Caco-2 (cell line): Measurements from ENCODE around the gene GOLGA6C. TPM values are rescaled to one million over a fixed set of nuclear protein-coding genes. Genes with fewer than 3 reads are reported as not detected.
A peak's percentile ranks its signal among the peaks of the same experiment; 100 is the strongest.
"Not testable (repeated sequence)": the region's sequence is repeated elsewhere in the genome, so short reads cannot be mapped to it uniquely, and the experiment has no call there.

ENCODE experiments used
- BruUV-seq: library from RNA; stranded (reverse); fragments of 400-500 nt; replicated peaks from 2 replicates; lab custom pipeline; 2021; lab: Mats Ljungman, UMichigan
- CTCF ChIA-PET: fragments of 300-600 bp; sonication (Branson Sonifier 250); formaldehyde crosslinking; loops from one replicate; lab custom pipeline; 2022; ENCODE audit warnings: antibody characterized with exemption; lab: Charles Lee
- POLR2A ChIA-PET: fragments of 300-600 bp; sonication (Branson Sonifier 250); formaldehyde crosslinking; loops from one replicate; lab custom pipeline; 2022; ENCODE audit warnings: antibody characterized with exemption; lab: Charles Lee
- DNase-seq, 2 experiments: peaks; one replicate each; pipeline versions ENCODE4 v3.0.0 to v3.0.0-alpha.2; 2020 to 2022
- H3K27me3 ChIP-seq: replicated peaks from 2 replicates; pipeline ENCODE4 v1.6.0; 2011; ENCODE audit warnings: low read length; ENCODE audit not compliant: control insufficient read depth, insufficient read depth
- H3K36me3 ChIP-seq: 2 replicates; pipeline ENCODE4 v1.5.1; 2011; ENCODE audit warnings: low read length; ENCODE audit not compliant: control insufficient read depth, insufficient read depth
- H3K4me1 ChIP-seq: fragments of 250-450 bp; sonication (Bioruptor Pico); 2 replicates; pipeline ENCODE4 v1.5.1; 2020; ENCODE audit warnings: mild to moderate bottlenecking
- H3K4me3 ChIP-seq: 2 replicates; pipeline ENCODE4 v1.5.1; 2011; ENCODE audit warnings: low read depth, mild to moderate bottlenecking, control low read depth, low read length
- H3K9me3 ChIP-seq: fragments of 250-450 bp; sonication (Bioruptor Pico); 2 replicates; pipeline ENCODE4 v1.5.1; 2020; ENCODE audit warnings: mild to moderate bottlenecking, moderate library complexity
- H3K27ac Mint-ChIP-seq: one replicate; pipeline ENCODE4 v1.8.0; 2022; ENCODE audit warnings: mixed read lengths; ENCODE audit not compliant: unreplicated experiment
- H3K27me3 Mint-ChIP-seq: one replicate; pipeline ENCODE4 v1.8.0; 2022; ENCODE audit warnings: mixed read lengths; ENCODE audit not compliant: insufficient read depth, unreplicated experiment
- H3K36me3 Mint-ChIP-seq: one replicate; pipeline ENCODE4 v1.8.0; 2022; ENCODE audit warnings: mild to moderate bottlenecking, mixed read lengths; ENCODE audit not compliant: insufficient read depth, unreplicated experiment
- H3K4me1 Mint-ChIP-seq: one replicate; pipeline ENCODE4 v1.8.0; 2022; ENCODE audit warnings: low read depth, mixed read lengths; ENCODE audit not compliant: unreplicated experiment
- H3K4me3 Mint-ChIP-seq: one replicate; pipeline ENCODE4 v1.8.0; 2022; ENCODE audit warnings: mild to moderate bottlenecking, moderate library complexity, mixed read lengths; ENCODE audit not compliant: unreplicated experiment
- H3K9me3 Mint-ChIP-seq: one replicate; pipeline ENCODE4 v1.8.0; 2022; ENCODE audit warnings: mixed read lengths; ENCODE audit not compliant: unreplicated experiment
- CTCF ChIP-seq, 2 experiments: fragments of 200-600 bp in 1 of 2; IDR thresholded peaks; 1 replicate in 1 of 2; 2 replicates in 1 of 2; pipeline versions ENCODE4 v1.5.1 to v1.8.0; 2011 to 2022; ENCODE audit warnings: antibody characterized with exemption in 1 of 2, control low read depth in 1 of 2, inconsistent platforms in 1 of 2, low read depth in 1 of 2, low read length in 1 of 2, mild to moderate bottlenecking in 1 of 2, moderate library complexity in 1 of 2; ENCODE audit not compliant: insufficient read depth in 1 of 2, severe bottlenecking in 1 of 2, unreplicated experiment in 1 of 2
- intact Hi-C: fragments of 100-400 bp; cut with micrococcal nuclease; formaldehyde crosslinking; loops from one replicate; pipeline ENCODE4 v1.10.0; 2022; ENCODE audit not compliant: unreplicated experiment
- total RNA-seq: library from RNA; stranded (reverse); gene quantifications from 2 replicates; pipeline ENCODE4 v1.2.3, GENCODE V29; 2022

Gene GOLGA6C
- total RNA-seq, 1 experiment from 2014 or later = not detected

GRCh38 chr15:75215107-75216004 is 42.8 kb upstream of the GOLGA6C start:
- intact Hi-C loops = no loop called here
- peaks cover 66% of the 10 kb centered on the region for H3K36me3 Mint-ChIP-seq
- no peaks in the 10 kb centered on the region for H3K9me3 Mint-ChIP-seq
- peak in 1 of 2 experiments; percentile 38 for DNase-seq
- no peak overlapping the region for H3K4me3 Mint-ChIP-seq
- Histone ChIP-seq H3K27me3 (no peaks in the 10 kb centered on the region), H3K4me1 (no peaks in the 10 kb centered on the region), H3K36me3 (peaks cover 1% of the 10 kb centered on the region; the same call in 1 of the 2 replicates), H3K4me3 (no peak overlapping the region), H3K9me3 (no peaks in the 10 kb centered on the region)
- peak overlapping the region; percentile 0 for H3K27ac Mint-ChIP-seq
- ChIA-PET CTCF (interaction anchor here (1.1 kb wide), 1 partner anchor 186 kb away, joined by 3 read pairs; no protein-coding TSS in a partner anchor), POLR2A (no interaction called here)
- no peaks in the 10 kb centered on the region for H3K27me3 Mint-ChIP-seq
- no peaks in the 10 kb centered on the region for H3K4me1 Mint-ChIP-seq
- no TSS peak for BruUV-seq
- TF ChIP-seq CTCF (IDR thresholded peaks at IDR 0.05; ENCODE audit: insufficient read depth in 1 of 2, low read depth in 1 of 2, low read length in 1 of 2, severe bottlenecking in 1 of 2, unreplicated experiment in 1 of 2) = no peak

GRCh38 chr15:75217012-75217411 is 41.1 kb upstream of the GOLGA6C start:
- CTCF ChIA-PET = no interaction called here
- no peaks in the 10 kb centered on the region for H3K27me3 Mint-ChIP-seq

DNA sequence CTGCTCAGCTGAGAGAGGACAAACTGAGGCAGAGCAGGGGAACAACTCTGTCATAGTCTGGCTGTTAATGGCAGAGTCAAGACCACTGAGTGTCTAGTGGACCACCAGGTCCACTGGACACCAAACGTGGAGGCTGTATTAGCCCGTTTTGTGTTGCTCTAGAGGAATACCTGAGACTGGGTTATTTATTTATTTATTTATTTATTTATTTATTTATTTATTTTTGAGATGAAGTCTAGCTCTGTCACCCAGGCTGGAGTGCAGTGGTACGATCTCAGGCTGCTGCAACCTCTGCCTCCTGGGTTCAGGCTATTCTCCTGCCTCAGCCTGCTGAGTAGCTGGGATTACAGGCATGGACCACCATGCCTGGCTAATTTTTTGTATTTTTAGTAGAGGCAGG is 40.6 kb upstream of the GOLGA6C start:
- H3K36me3 ChIP-seq, H3K4me1 ChIP-seq, H3K27me3 ChIP-seq, H3K4me3 ChIP-seq, BruUV-seq, DNase-seq, H3K9me3 ChIP-seq, intact Hi-C loops, POLR2A ChIA-PET, CTCF ChIA-PET, H3K27me3 Mint-ChIP-seq, H3K4me3 Mint-ChIP-seq, H3K27ac Mint-ChIP-seq, H3K4me1 Mint-ChIP-seq, H3K9me3 Mint-ChIP-seq: not testable (repeated sequence)
- H3K36me3 Mint-ChIP-seq = peaks cover 49% of the 10 kb centered on the region

More at GRCh38 chr15:75217012-75217411, 41.1 kb upstream of the GOLGA6C start:
- H3K9me3 Mint-ChIP-seq = no peaks in the 10 kb centered on the region
- Histone ChIP-seq H3K36me3 (peaks cover 1% of the 10 kb centered on the region; the same call in 1 of the 2 replicates), H3K9me3 (no peaks in the 10 kb centered on the region), H3K27me3 (no peaks in the 10 kb centered on the region), H3K4me1 (no peaks in the 10 kb centered on the region), H3K4me3 (no peak overlapping the region)
- no peak overlapping the region for H3K27ac Mint-ChIP-seq
- no peak overlapping the region for H3K4me3 Mint-ChIP-seq
- H3K36me3 Mint-ChIP-seq = peaks cover 52% of the 10 kb centered on the region
- no peak for TF ChIP-seq CTCF (IDR thresholded peaks at IDR 0.05; ENCODE audit: insufficient read depth in 1 of 2, low read depth in 1 of 2, low read length in 1 of 2, severe bottlenecking in 1 of 2, unreplicated experiment in 1 of 2)
- POLR2A ChIA-PET = no interaction called here
- BruUV-seq = no TSS peak
- no peaks in the 10 kb centered on the region for H3K4me1 Mint-ChIP-seq
- intact Hi-C loops = no loop called here
- DNase-seq = no peak

DNA sequence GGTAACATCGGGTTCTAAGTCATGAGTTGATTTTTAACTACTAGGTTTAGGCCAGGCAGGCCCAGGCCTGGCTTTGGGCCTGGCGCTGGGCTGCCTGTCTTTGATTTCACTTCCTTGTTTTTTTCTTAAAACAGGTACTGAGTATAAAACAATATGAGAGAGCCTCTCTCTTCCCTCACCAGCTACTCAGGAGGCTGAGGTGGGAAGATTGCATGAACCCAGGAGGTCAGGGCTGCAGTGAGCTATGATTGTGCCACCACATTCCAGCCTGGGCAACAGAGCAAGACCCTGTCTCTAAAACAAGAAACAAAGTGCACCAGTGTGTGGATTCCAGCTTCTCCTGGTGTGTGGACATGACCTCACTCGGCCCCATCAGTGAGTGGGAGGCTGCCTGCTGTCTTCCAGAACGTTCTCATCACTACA is 38.6 kb upstream of the GOLGA6C start:
- DNase-seq = not testable (repeated sequence)

More for the DNA sequence above, 38.6 kb upstream of the GOLGA6C start:
- H3K27me3 Mint-ChIP-seq, H3K4me3 ChIP-seq, POLR2A ChIA-PET, H3K4me1 ChIP-seq, H3K27me3 ChIP-seq, H3K9me3 Mint-ChIP-seq, H3K36me3 ChIP-seq, H3K4me3 Mint-ChIP-seq, BruUV-seq, H3K9me3 ChIP-seq, intact Hi-C loops, CTCF ChIA-PET, H3K4me1 Mint-ChIP-seq, H3K27ac Mint-ChIP-seq: not testable (repeated sequence)
- H3K36me3 Mint-ChIP-seq = peaks cover 30% of the 10 kb centered on the region
